HG03378 (cell line): ENCODE results near the gene ABR.
"Not testable (repeated sequence)": the region's sequence is repeated elsewhere in the genome, so short reads cannot be mapped to it uniquely, and the experiment has no call there.

Experiments used
- ATAC-seq: cut with Tn5 transposase; IDR thresholded peaks from one replicate; pipeline ENCODE4 v1.9.1; 2021; ENCODE audit warnings: mild to moderate bottlenecking, moderate library complexity; ENCODE audit not compliant: unreplicated experiment

The ABR gene

GRCh38 chr17:1097972-1098744 lies 81.6 kb downstream of the ABR start:
- not testable (repeated sequence) for ATAC-seq

- no peak for ATAC-seq
Measured at GRCh38 chr17:1096215-1096614, 83.6 kb downstream of the ABR start.

GRCh38 chr17:1095853-1096173 lies 84.0 kb downstream of the ABR start:
- ATAC-seq = no peak

- ATAC-seq = no peak
Measured at GRCh38 chr17:1095090-1095852, 84.5 kb downstream of the ABR start.

- ATAC-seq = no peak
Measured at GRCh38 chr17:1094591-1094990, 85.2 kb downstream of the ABR start.

GRCh38 chr17:1091900-1092299 lies 87.9 kb downstream of the ABR start:
- ATAC-seq = no peak

- ATAC-seq = no peak
Measured at GRCh38 chr17:1091190-1091534, 88.6 kb downstream of the ABR start.

GRCh38 chr17:1090465-1091189 lies 89.2 kb downstream of the ABR start:
- ATAC-seq = no peak

GRCh38 chr17:1089915-1090314 lies 89.9 kb downstream of the ABR start:
- no peak for ATAC-seq

- ATAC-seq = no peak
Measured at GRCh38 chr17:1087381-1088241, 92.2 kb downstream of the ABR start.

GRCh38 chr17:1083451-1084187 lies 96.2 kb downstream of the ABR start:
- no peak for ATAC-seq

- ATAC-seq = no peak
Measured at GRCh38 chr17:1082579-1082978, 97.2 kb downstream of the ABR start.

- ATAC-seq = no peak
Measured at GRCh38 chr17:1078831-1079561, 100.8 kb downstream of the ABR start.

- ATAC-seq = no peak
Measured at GRCh38 chr17:1077986-1078711, 101.6 kb downstream of the ABR start.

- no peak for ATAC-seq
Measured at GRCh38 chr17:1077581-1077985, 102.2 kb downstream of the ABR start.

GRCh38 chr17:1076982-1077302 lies 102.8 kb downstream of the ABR start:
- ATAC-seq = no peak

- ATAC-seq = no peak
Measured at GRCh38 chr17:1076299-1076981, 103.3 kb downstream of the ABR start.

GRCh38 chr17:1074886-1075605 lies 104.7 kb downstream of the ABR start:
- ATAC-seq = no peak
